HFF-Myc (cell line): ENCODE results near the gene ZSWIM1.

Source experiments
- DNase-seq: peaks from one replicate; pipeline ENCODE4 v3.0.0-alpha.2; 2011; ENCODE audit warnings: low read depth; ENCODE audit errors: extremely low read depth
- H3K4me3 ChIP-seq: replicated peaks from 2 replicates; pipeline ENCODE4 v1.5.1; 2011; ENCODE audit warnings: low read depth, mild to moderate bottlenecking, control low read depth, low read length
- TF ChIP-seq, protein P1 (sequence below): IDR thresholded peaks from 2 replicates; pipeline ENCODE4 v1.5.1; 2012; ENCODE audit warnings: mild to moderate bottlenecking, low read depth, low read length, control low read depth; ENCODE audit errors: missing control alignments

ZSWIM1 gene

DNA sequence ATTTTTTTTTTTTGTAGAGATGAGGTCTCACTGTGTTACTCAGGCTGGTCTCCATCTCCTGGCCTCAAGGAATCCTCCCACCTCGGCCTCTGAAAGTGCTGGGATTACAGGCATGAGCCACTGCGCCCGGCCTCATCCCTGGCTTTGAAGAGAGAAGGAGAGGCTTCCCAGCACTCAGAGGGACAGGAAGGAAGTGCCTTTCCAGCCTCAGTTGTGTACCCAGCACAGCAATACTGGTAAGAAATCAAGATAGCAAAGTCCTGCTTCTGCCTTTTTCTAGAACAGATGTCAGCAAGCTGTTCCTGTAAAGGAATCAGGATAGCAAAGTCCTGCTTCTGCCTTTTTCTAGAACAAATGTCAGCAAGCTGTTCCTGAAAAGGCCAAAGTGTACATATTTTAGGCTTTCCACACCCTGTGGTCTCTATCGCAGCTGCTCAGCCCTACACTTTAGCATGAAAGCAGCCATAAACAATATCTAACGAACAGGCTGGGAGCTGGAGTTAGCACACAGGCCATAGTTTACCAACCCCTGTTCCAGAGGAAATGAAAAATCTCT lies 37.2 kb downstream of the ZSWIM1 start:
- TF ChIP-seq, protein P1, sequence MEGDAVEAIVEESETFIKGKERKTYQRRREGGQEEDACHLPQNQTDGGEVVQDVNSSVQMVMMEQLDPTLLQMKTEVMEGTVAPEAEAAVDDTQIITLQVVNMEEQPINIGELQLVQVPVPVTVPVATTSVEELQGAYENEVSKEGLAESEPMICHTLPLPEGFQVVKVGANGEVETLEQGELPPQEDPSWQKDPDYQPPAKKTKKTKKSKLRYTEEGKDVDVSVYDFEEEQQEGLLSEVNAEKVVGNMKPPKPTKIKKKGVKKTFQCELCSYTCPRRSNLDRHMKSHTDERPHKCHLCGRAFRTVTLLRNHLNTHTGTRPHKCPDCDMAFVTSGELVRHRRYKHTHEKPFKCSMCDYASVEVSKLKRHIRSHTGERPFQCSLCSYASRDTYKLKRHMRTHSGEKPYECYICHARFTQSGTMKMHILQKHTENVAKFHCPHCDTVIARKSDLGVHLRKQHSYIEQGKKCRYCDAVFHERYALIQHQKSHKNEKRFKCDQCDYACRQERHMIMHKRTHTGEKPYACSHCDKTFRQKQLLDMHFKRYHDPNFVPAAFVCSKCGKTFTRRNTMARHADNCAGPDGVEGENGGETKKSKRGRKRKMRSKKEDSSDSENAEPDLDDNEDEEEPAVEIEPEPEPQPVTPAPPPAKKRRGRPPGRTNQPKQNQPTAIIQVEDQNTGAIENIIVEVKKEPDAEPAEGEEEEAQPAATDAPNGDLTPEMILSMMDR, result no peak
- no peak for DNase-seq
- no peak overlapping the region for H3K4me3 ChIP-seq

DNA sequence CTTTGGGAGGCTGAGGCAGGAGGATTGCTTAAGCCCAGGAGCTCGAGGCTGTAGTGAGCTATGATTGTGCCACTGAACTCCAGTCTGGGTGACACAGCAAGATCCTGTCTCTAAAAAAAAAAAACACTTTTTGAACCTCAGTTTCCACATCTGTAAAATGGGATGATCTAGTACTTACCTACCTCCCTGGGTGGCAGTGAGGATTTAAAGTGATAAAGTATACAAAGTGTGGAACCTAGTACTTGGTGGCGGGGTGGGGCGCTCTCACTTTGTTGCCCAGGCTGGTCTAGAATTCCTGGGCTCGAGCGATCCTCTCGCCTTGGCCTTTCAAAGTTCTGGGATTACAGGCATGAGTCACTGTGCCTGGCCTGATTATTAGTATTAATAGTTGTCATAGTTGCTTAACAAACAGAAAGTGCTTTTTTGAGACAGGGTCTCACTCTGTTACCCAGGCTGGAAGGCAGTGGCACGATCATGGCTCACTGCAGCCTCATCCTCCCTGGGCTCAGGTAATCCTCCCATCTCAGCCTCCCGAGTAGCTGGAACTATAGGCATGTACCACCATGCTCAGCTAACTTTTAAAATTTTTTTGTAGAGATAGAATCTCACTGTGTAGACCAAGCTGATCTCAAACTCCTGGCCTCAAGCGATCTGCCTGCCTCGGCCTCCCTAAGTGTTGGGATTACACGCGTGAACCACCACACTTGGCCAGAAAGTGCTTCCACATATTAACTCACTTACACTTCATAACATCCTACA lies 37.9 kb downstream of the ZSWIM1 start:
- no peak for DNase-seq
- TF ChIP-seq, protein P1, result no peak
- H3K4me3 ChIP-seq, result no peak overlapping the region

DNA sequence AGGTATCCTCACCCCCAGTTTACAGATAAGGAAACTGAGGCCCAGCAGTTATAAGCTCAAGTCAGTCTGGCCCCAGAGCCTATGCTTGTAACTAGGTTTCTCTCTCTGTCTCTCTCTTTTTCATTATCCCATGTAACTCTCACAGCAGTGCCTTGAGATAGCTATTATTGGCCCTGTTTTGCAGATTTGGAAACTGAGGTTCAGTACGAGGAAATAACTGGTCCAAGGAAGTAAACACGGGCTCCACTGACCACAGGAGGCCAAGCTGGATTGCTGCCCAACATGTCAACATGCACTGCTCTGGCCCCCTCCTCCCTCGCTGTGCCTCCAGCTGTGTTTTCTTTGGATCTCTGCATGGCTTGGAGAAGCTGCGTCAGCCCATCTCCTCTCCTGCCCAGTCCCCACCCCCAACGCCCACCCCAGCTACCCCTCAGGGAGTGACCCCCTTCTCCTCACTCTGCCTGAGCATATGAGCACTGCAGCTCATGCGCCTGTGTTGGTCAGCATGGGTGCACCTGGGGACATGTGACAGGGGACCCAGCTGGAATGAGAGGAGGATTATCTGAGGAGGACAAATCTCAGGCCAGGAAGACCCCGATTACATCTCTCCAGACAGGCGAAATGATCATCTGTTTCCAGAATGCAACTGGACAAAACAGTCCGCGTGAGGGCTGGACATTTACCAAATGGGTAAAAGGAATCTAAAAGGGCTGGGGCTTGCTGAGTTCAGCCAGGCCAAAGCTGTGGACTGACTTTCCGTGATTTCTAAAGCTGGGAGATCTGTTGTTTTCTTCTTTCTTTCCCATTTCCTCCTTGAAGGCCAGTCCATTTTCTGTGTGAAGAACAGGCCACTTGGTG lies 38.7 kb downstream of the ZSWIM1 start:
- no peak for DNase-seq

DNA sequence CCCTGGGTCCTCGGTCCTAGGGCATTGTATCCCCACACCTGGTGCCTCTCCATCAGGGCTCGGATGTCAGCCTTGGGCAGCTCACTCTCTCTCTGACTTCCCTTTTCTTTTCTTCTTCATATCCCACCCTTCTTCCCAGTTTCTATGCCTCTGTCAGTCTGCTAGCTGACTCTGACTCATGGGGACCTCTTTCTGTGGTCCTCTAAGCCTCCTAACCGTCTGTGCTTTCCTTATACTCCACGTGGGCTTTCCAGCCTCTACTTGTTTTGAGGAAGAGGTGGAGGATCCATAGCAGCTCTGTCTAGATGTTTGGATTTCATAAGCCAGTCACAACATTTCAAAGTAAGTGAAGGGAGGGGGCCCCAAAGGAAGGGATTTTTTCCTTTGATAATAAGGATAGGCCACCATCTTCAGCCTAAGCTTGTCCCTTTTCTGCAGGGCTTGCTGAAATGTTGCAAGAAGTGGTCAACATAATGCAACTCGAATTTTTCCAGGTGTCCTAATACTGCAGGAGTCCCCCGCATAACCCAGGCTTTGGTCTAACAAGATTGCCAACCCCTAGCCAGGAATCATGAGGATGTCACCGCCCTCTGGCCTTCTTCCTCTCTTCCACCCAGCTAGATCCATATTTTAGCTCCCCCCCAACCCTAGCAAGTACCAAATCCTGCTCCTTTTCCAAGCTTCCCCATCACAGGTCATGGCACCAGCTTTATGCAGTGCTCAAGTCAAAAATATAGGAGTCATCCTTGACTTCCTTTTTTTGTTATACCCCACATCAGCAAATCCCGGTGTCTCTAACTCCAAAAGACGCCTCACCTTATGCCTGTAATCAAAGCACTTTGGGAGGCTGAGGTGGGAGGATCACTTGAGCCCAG lies 39.7 kb downstream of the ZSWIM1 start:
- TF ChIP-seq, protein P1, result no peak
- H3K4me3 ChIP-seq, result no peak overlapping the region
- DNase-seq, result no peak

More for the DNA sequence above, 38.7 kb downstream of the ZSWIM1 start:
- no peak overlapping the region for H3K4me3 ChIP-seq
- TF ChIP-seq, protein P1, result no peak

DNA sequence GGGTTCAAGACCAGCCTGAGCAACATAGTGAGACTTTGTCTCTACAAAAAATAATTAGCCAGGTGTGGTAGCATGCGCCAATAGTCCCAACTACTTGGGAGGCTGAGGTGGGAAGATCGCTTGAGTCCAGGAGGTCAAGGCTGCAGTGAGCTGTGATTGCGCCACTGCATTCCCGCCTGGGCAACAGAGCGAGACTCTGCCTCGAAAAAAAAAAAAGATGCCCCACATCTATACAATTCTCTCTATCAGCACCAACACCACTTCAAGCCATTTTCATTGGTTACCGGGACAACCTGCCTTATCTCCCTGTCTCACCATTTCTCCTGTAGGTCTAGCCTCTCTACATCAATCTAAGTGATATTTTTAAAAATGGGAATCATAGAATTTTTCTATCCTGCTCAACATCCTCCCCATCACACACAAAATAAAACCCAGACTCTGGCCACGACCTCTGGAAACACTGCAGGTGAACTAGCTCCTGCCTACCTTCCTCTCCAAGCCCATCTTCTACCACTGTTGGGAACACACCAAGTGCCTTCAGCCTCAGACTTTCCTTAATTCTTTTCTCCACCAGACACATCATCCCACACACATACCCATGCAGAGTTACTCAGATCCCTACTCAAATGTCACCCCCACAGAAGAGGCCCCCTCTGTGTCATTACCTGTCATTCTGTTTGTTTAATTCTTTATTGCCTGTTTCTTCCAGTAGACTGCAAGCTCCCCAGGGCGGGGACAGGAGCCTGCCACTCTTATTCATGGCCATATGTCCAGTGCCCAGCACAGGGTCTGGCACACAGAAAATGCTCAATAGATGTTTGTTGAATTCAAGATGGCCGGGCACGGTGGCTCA lies 40.5 kb downstream of the ZSWIM1 start:
- no peak overlapping the region for H3K4me3 ChIP-seq
- TF ChIP-seq, protein P1, result no peak
- DNase-seq, result no peak
